ENCODE results near the gene PANK1. TPM values are rescaled to one million over a fixed set of nuclear protein-coding genes. Genes with fewer than 3 reads are reported as not detected.
"Not testable (repeated sequence)": the region's sequence is repeated elsewhere in the genome, so short reads cannot be mapped to it uniquely, and the experiment has no call there.

PANK1 gene
- total and polyA plus RNA-seq, 2 donors from 2014 or later, result 5.4 to 31.3 TPM

GRCh38 chr10:89621438-89621837, 23.6 kb downstream of the PANK1 start:
- H3K4me1 ChIP-seq (ENCODE audit: control insufficient read depth in 2 of 3, insufficient read depth in 2 of 3, low read depth in 1 of 3, low read length in 3 of 3), result peaks cover 0 to 7% (median 4%) of the 10 kb centered on the region in 3 donors
- H3K36me3 ChIP-seq (ENCODE audit: control insufficient read depth in 2 of 3, insufficient read depth in 3 of 3, low read length in 3 of 3), result no peaks in the 10 kb centered on the region
- DNase-seq (no peak), FAIRE-seq (no peak)
- no peak overlapping the region for H3K9ac ChIP-seq (ENCODE audit: low read length in 3 of 3)
- intact Hi-C loops (cut with DNase I), result no loop called here
- peaks cover 0 to 5% (median 0%) of the 10 kb centered on the region in 3 donors for H3K9me3 ChIP-seq (ENCODE audit: control insufficient read depth in 2 of 3, insufficient read depth in 1 of 3, low read length in 3 of 3)
- no peaks in the 10 kb centered on the region for H3K27me3 ChIP-seq (ENCODE audit: control insufficient read depth, insufficient read depth, low read length)
- no peak overlapping the region for H3K4me3 ChIP-seq (ENCODE audit: low read length in 3 of 3)
- no peak for TF ChIP-seq CTCF (IDR thresholded peaks at IDR 0.05; ENCODE audit: borderline replicate concordance, extremely low read depth, insufficient read depth)
- no peak overlapping the region for H3K27ac ChIP-seq (ENCODE audit: low read depth in 2 of 2, low read length in 2 of 2)

GRCh38 chr10:89620296-89620695, 24.7 kb downstream of the PANK1 start:
- H3K36me3 ChIP-seq (ENCODE audit: control insufficient read depth in 2 of 3, insufficient read depth in 3 of 3, low read length in 3 of 3); H3K4me3 ChIP-seq (ENCODE audit: low read length in 3 of 3); H3K27me3 ChIP-seq (ENCODE audit: control insufficient read depth, insufficient read depth, low read length); H3K9ac ChIP-seq (ENCODE audit: low read length in 3 of 3); H3K4me1 ChIP-seq (ENCODE audit: control insufficient read depth in 2 of 3, insufficient read depth in 2 of 3, low read depth in 1 of 3, low read length in 3 of 3); FAIRE-seq; H3K27ac ChIP-seq (ENCODE audit: low read depth in 2 of 2, low read length in 2 of 2); H3K9me3 ChIP-seq (ENCODE audit: control insufficient read depth in 2 of 3, insufficient read depth in 1 of 3, low read length in 3 of 3); intact Hi-C loops (cut with DNase I); DNase-seq: not testable (repeated sequence)

- Histone ChIP-seq H3K27me3 (ENCODE audit: control insufficient read depth, insufficient read depth, low read length) (no peaks in the 10 kb centered on the region), H3K9me3 (ENCODE audit: control insufficient read depth in 2 of 3, insufficient read depth in 1 of 3, low read length in 3 of 3) (peaks cover 0 to 5% (median 0%) of the 10 kb centered on the region in 3 donors), H3K36me3 (ENCODE audit: control insufficient read depth in 2 of 3, insufficient read depth in 3 of 3, low read length in 3 of 3) (peaks cover 0 to 6% (median 0%) of the 10 kb centered on the region in 3 donors), H3K9ac (ENCODE audit: low read length in 3 of 3) (no peak overlapping the region), H3K4me3 (ENCODE audit: low read length in 3 of 3) (no peak overlapping the region), H3K4me1 (ENCODE audit: control insufficient read depth in 2 of 3, insufficient read depth in 2 of 3, low read depth in 1 of 3, low read length in 3 of 3) (no peaks in the 10 kb centered on the region), H3K27ac (ENCODE audit: low read depth in 2 of 2, low read length in 2 of 2) (no peak overlapping the region)
- FAIRE-seq, result no peak
- no peak for DNase-seq
- intact Hi-C loops (cut with DNase I), result no loop called here
- TF ChIP-seq CTCF (IDR thresholded peaks at IDR 0.05; ENCODE audit: borderline replicate concordance, extremely low read depth, insufficient read depth), result no peak
Observed at GRCh38 chr10:89615824-89616223, 29.2 kb downstream of the PANK1 start.

GRCh38 chr10:89615112-89615511, 29.9 kb downstream of the PANK1 start:
- Histone ChIP-seq H3K4me1 (ENCODE audit: control insufficient read depth in 2 of 3, insufficient read depth in 2 of 3, low read depth in 1 of 3, low read length in 3 of 3) (no peaks in the 10 kb centered on the region), H3K9me3 (ENCODE audit: control insufficient read depth in 2 of 3, insufficient read depth in 1 of 3, low read length in 3 of 3) (no peaks in the 10 kb centered on the region), H3K9ac (ENCODE audit: low read length in 3 of 3) (no peak overlapping the region), H3K4me3 (ENCODE audit: low read length in 3 of 3) (no peak overlapping the region), H3K27ac (ENCODE audit: low read depth in 2 of 2, low read length in 2 of 2) (no peak overlapping the region), H3K27me3 (ENCODE audit: control insufficient read depth, insufficient read depth, low read length) (no peaks in the 10 kb centered on the region), H3K36me3 (ENCODE audit: control insufficient read depth in 2 of 3, insufficient read depth in 3 of 3, low read length in 3 of 3) (peaks cover 0 to 13% (median 0%) of the 10 kb centered on the region in 3 donors)
- intact Hi-C loops (cut with DNase I), result no loop called here
- TF ChIP-seq CTCF (IDR thresholded peaks at IDR 0.05; ENCODE audit: borderline replicate concordance, extremely low read depth, insufficient read depth), result no peak
- DNase-seq, result no peak
- FAIRE-seq, result no peak

Measured in kidney (tissue), 14 donors.